Measurements from ENCODE around the gene SH2D3A.

SH2D3A gene

DNA sequence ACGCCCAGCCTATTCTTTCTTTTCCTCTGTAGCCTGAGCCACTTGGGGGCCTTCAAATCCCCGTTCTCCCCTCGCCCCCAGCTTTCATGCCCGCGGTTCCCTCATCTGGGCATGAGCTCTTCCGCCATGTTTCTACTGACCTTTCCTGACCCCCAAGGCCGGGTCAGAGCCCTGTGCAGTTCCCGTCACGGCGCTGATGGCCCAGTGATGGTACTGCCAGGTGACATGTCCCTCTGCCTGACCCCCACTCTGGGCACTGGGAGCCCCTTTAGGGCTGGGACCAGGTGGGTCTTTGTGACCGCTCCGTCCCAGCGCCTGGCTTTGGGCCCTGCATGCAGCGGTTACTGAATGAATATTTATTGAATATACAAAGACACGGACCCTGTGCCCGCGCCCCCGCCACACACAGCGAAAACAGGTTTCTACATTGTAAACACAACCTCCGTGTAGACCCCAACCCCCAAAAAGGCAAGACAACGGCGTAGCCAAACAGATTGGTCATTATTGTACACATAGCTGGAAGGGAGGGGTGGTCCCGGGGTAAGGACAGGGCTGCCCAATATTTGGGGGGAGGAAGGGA is 37.6 kb downstream of the SH2D3A start:
- Mint-ChIP-seq H3K4me3 (no peak overlapping the region), H3K9me3 (no peaks in the 10 kb centered on the region), H3K27me3 (no peaks in the 10 kb centered on the region), H3K4me1 (peaks cover 56% of the 10 kb centered on the region), H3K36me3 (peaks cover 42% of the 10 kb centered on the region), H3K27ac (peak overlapping the region; percentile 79)
- no peak for ATAC-seq

- Mint-ChIP-seq H3K27me3 (no peaks in the 10 kb centered on the region), H3K27ac (peak overlapping the region; percentile 79), H3K36me3 (peaks cover 29% of the 10 kb centered on the region), H3K4me1 (peaks cover 64% of the 10 kb centered on the region), H3K4me3 (no peak overlapping the region), H3K9me3 (no peaks in the 10 kb centered on the region)
- peak; percentile 65 for ATAC-seq
Observed at GRCh38 chr19:6728346-6728745, 38.9 kb downstream of the SH2D3A start.

GRCh38 chr19:6725513-6726231 is 41.6 kb downstream of the SH2D3A start:
- Mint-ChIP-seq H3K4me1 (peaks cover 80% of the 10 kb centered on the region), H3K27me3 (no peaks in the 10 kb centered on the region), H3K36me3 (peaks cover 8% of the 10 kb centered on the region), H3K27ac (peak overlapping the region; percentile 43), H3K4me3 (no peak overlapping the region), H3K9me3 (no peaks in the 10 kb centered on the region)
- ATAC-seq: no peak

GRCh38 chr19:6724631-6725492 is 42.4 kb downstream of the SH2D3A start:
- Mint-ChIP-seq H3K4me3 (no peak overlapping the region), H3K27me3 (no peaks in the 10 kb centered on the region), H3K9me3 (no peaks in the 10 kb centered on the region), H3K36me3 (peaks cover 6% of the 10 kb centered on the region), H3K4me1 (peaks cover 81% of the 10 kb centered on the region), H3K27ac (peak overlapping the region; percentile 43)
- no peak for ATAC-seq

GRCh38 chr19:6723738-6724137 is 43.5 kb downstream of the SH2D3A start:
- H3K9me3 Mint-ChIP-seq: no peaks in the 10 kb centered on the region
- H3K27ac Mint-ChIP-seq: peak overlapping the region; percentile 43
- H3K4me3 Mint-ChIP-seq: no peak overlapping the region
- peaks cover 70% of the 10 kb centered on the region for H3K4me1 Mint-ChIP-seq
- ATAC-seq: no peak
- no peaks in the 10 kb centered on the region for H3K27me3 Mint-ChIP-seq
- no peaks in the 10 kb centered on the region for H3K36me3 Mint-ChIP-seq

GRCh38 chr19:6723108-6723618 is 44.1 kb downstream of the SH2D3A start:
- peaks cover 64% of the 10 kb centered on the region for H3K4me1 Mint-ChIP-seq
- no peaks in the 10 kb centered on the region for H3K27me3 Mint-ChIP-seq
- peak overlapping the region; percentile 43 for H3K27ac Mint-ChIP-seq
- H3K4me3 Mint-ChIP-seq: peak overlapping the region; percentile 33
- H3K9me3 Mint-ChIP-seq: no peaks in the 10 kb centered on the region
- no peaks in the 10 kb centered on the region for H3K36me3 Mint-ChIP-seq
- ATAC-seq: no peak

GRCh38 chr19:6721773-6722172 is 45.5 kb downstream of the SH2D3A start:
- peak overlapping the region; percentile 87 for H3K27ac Mint-ChIP-seq
- H3K4me3 Mint-ChIP-seq: peak overlapping the region; percentile 46
- ATAC-seq: peak; percentile 92
- no peaks in the 10 kb centered on the region for H3K36me3 Mint-ChIP-seq
- peaks cover 7% of the 10 kb centered on the region for H3K9me3 Mint-ChIP-seq
- peaks cover 66% of the 10 kb centered on the region for H3K4me1 Mint-ChIP-seq
- no peaks in the 10 kb centered on the region for H3K27me3 Mint-ChIP-seq

DNA sequence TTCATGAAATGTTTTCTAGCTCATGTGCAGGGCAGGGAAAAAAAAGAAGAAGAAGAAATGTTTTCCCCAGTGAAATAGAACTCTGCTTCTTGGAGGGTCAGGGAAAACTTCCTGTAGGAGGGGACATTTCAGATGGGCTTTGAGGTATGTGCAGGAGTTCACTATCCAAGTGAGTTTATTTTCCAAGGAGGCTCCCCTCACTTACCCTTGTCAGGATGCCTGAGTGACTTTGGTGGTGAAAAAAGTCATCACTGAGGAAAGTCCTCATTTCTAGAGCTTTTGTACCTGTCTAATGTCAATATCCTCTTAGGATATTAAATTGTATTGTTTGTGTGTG is 46.1 kb downstream of the SH2D3A start:
- no peak for ATAC-seq
- no peak overlapping the region for H3K4me3 Mint-ChIP-seq
- H3K36me3 Mint-ChIP-seq: no peaks in the 10 kb centered on the region
- H3K27ac Mint-ChIP-seq: peak overlapping the region; percentile 87
- H3K9me3 Mint-ChIP-seq: peaks cover 7% of the 10 kb centered on the region
- peaks cover 63% of the 10 kb centered on the region for H3K4me1 Mint-ChIP-seq
- no peaks in the 10 kb centered on the region for H3K27me3 Mint-ChIP-seq

DNA sequence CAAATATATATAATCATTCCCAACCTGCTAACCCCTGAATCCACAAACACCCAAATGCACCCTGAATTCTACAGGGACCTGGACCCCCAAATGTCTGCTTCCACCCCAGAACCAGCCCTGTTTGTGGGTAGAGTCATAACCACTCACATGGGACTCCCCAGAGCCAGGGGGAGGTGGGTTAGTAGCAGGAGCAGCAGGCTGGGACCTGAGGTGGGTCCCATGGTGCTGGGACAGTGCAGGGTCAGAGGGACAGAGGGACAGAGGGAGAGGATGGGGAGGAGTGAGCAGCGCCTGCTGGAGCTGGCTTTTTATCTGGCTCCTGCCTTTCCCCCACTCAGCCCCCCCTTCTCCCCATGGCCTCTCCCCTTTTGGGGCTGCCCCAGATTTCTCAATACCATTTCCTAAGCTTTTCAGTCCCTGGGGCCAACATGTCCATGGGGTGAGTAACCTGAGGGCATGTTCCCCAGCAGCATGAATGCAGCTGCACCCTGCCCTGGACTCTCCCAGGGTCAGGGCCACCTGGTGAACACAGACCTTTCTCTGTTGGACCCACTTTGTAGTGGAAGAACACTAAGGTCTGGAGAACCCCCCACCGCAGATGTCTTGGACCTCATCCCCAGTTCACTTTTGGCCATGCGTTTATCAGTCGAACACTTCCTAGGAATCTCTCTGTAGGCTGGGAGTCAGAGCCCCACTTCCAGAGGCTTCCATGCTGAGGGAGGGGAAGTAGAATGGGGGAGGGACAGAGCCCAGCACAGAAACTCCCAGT is 46.7 kb downstream of the SH2D3A start, which contains the start of gene C3:
TSS of gene C3 (minus strand) at position 282 of the 769 bp plus-strand sequence. CDS start at position 221, 61 bp downstream.
- H3K4me3 Mint-ChIP-seq: peak within 1 kb of the TSS; percentile 46
- no peaks in the 10 kb centered on the region for H3K36me3 Mint-ChIP-seq
- no peak for ATAC-seq
- peaks cover 57% of the 10 kb centered on the region for H3K4me1 Mint-ChIP-seq
- peak within 1 kb of the TSS; percentile 87 for H3K27ac Mint-ChIP-seq
- H3K27me3 Mint-ChIP-seq: no peaks in the 10 kb centered on the region
- H3K9me3 Mint-ChIP-seq: peaks cover 7% of the 10 kb centered on the region

DNA sequence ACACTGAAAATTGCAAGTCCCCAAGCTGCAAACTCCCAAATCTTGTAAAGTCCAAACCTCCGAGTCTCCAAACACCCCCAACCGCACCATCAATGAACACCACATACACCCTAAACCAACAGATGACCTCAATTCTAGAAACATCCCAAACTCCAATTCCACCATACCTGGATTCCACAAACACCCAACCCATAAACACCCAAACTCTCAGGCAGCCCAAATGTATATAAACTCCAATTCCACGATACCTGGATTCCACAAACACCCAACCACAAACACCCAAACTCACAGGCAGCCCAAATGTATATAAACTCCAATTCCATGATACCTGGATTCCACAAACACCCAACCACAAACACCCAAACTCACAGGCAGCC is 47.3 kb downstream of the SH2D3A start:
- Mint-ChIP-seq H3K4me3 (no peak overlapping the region), H3K27me3 (no peaks in the 10 kb centered on the region), H3K9me3 (peaks cover 7% of the 10 kb centered on the region), H3K4me1 (peaks cover 51% of the 10 kb centered on the region), H3K27ac (peak overlapping the region; percentile 87), H3K36me3 (no peaks in the 10 kb centered on the region)
- no peak for ATAC-seq

DNA sequence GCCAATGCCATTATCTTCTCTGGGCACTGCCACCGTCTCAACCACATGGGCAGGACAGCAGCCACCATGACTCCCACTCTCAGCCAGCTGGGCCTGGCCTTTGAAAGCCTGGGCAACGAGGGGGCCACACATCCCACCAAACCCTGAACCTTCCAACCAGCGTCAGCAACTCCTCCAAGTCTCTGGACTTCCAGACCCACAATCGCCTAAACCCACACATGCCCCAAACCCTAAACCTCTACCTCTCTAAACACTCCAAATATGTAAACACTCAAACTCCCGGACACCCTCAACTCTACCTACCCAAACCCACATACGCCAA is 47.7 kb downstream of the SH2D3A start:
- peak overlapping the region; percentile 87 for H3K27ac Mint-ChIP-seq
- H3K9me3 Mint-ChIP-seq: peaks cover 7% of the 10 kb centered on the region
- ATAC-seq: no peak
- H3K4me1 Mint-ChIP-seq: peaks cover 47% of the 10 kb centered on the region
- H3K36me3 Mint-ChIP-seq: no peaks in the 10 kb centered on the region
- no peaks in the 10 kb centered on the region for H3K27me3 Mint-ChIP-seq
- no peak overlapping the region for H3K4me3 Mint-ChIP-seq

GRCh38 chr19:6718741-6719539 is 48.3 kb downstream of the SH2D3A start:
- Mint-ChIP-seq H3K27ac (no peak overlapping the region), H3K9me3 (peaks cover 7% of the 10 kb centered on the region), H3K27me3 (no peaks in the 10 kb centered on the region), H3K4me1 (peaks cover 41% of the 10 kb centered on the region), H3K36me3 (no peaks in the 10 kb centered on the region), H3K4me3 (no peak overlapping the region)
- no peak for ATAC-seq

GRCh38 chr19:6718111-6718740 is 49.0 kb downstream of the SH2D3A start:
- H3K27ac Mint-ChIP-seq: no peak overlapping the region
- H3K4me3 Mint-ChIP-seq: no peak overlapping the region
- peaks cover 7% of the 10 kb centered on the region for H3K9me3 Mint-ChIP-seq
- no peak for ATAC-seq
- H3K27me3 Mint-ChIP-seq: no peaks in the 10 kb centered on the region
- H3K4me1 Mint-ChIP-seq: peaks cover 34% of the 10 kb centered on the region
- H3K36me3 Mint-ChIP-seq: no peaks in the 10 kb centered on the region

- peaks cover 7% of the 10 kb centered on the region for H3K9me3 Mint-ChIP-seq
- H3K36me3 Mint-ChIP-seq: no peaks in the 10 kb centered on the region
- peak overlapping the region; percentile 10 for H3K4me3 Mint-ChIP-seq
- no peak for ATAC-seq
- no peaks in the 10 kb centered on the region for H3K27me3 Mint-ChIP-seq
- H3K4me1 Mint-ChIP-seq: peaks cover 30% of the 10 kb centered on the region
- H3K27ac Mint-ChIP-seq: peak overlapping the region; percentile 35
Observed at GRCh38 chr19:6717441-6717971, 49.7 kb downstream of the SH2D3A start.

Data from stimulated activated memory B cell treated with anti-CD40 and anti-IgM and Interleukin-4, amounts not matched to agents 10 μg/mL and 1 μg/mL and 100 μg/mL, for 72 hours (primary cell).